ENCODE measurements around the gene RPS14.

Gene RPS14

GRCh38 chr5:150412319-150413175 lies 37.0 kb downstream of the RPS14 start, which contains the start of gene CD74:
TSS of gene CD74 (minus strand) at chr5:150412910. CDS start at chr5:150412749, 161 bp downstream.
- peak; percentile 98 for DNase-seq

- DNase-seq: peak; percentile 80
Observed at GRCh38 chr5:150411245-150411979, 38.1 kb downstream of the RPS14 start.

- DNase-seq: peak; percentile 77
Observed at GRCh38 chr5:150410524-150411244, 38.9 kb downstream of the RPS14 start.

GRCh38 chr5:150409638-150410523 lies 39.7 kb downstream of the RPS14 start:
- DNase-seq: peak; percentile 73

GRCh38 chr5:150408231-150408943 lies 41.2 kb downstream of the RPS14 start:
- peak; percentile 15 for DNase-seq

GRCh38 chr5:150407096-150407720 lies 42.3 kb downstream of the RPS14 start:
- DNase-seq: no peak

GRCh38 chr5:150406723-150407095 lies 42.8 kb downstream of the RPS14 start:
- DNase-seq: no peak

GRCh38 chr5:150406103-150406722 lies 43.3 kb downstream of the RPS14 start:
- peak; percentile 1 for DNase-seq

GRCh38 chr5:150404941-150405816 lies 44.4 kb downstream of the RPS14 start:
- DNase-seq: peak; percentile 14

- no peak for DNase-seq
Observed at GRCh38 chr5:150404535-150404934, 45.0 kb downstream of the RPS14 start.

GRCh38 chr5:150404121-150404520 lies 45.4 kb downstream of the RPS14 start:
- DNase-seq: no peak

- DNase-seq: no peak
Observed at GRCh38 chr5:150402901-150403342, 46.6 kb downstream of the RPS14 start.

- no peak for DNase-seq
Observed at GRCh38 chr5:150402229-150402773, 47.2 kb downstream of the RPS14 start.

- DNase-seq: no peak
Observed at GRCh38 chr5:150401376-150402228, 47.9 kb downstream of the RPS14 start.

GRCh38 chr5:150401076-150401375 lies 48.5 kb downstream of the RPS14 start:
- DNase-seq: no peak

- DNase-seq: no peak
Observed at GRCh38 chr5:150400316-150401075, 49.0 kb downstream of the RPS14 start.

- DNase-seq: no peak
Observed at GRCh38 chr5:150399524-150400211, 49.9 kb downstream of the RPS14 start.

Measured in CD4-positive, alpha-beta T cell treated with Interleukin-17A for 1 hour (primary cell).